HepG2 (cell line): ENCODE data around the gene DNPH1. TPM values are rescaled to one million over a fixed set of nuclear protein-coding genes. Genes with fewer than 3 reads are reported as not detected.

ENCODE experiments used
- AGO2 ChIP-seq: fragments of 200-400 bp; formaldehyde crosslinking; optimal IDR thresholded peaks from 2 replicates; pipeline ENCODE3; 2017; ENCODE audit warnings: mild to moderate bottlenecking, low read depth, low read length, moderate library complexity
- ARID5B ChIP-seq: IDR thresholded peaks from 2 replicates; pipeline ENCODE4 v1.4.0; 2020; ENCODE audit warnings: mild to moderate bottlenecking, missing genetic modification reagents
- ATRX ChIP-seq: sonication (generic); formaldehyde crosslinking; IDR thresholded peaks from 2 replicates; pipeline ENCODE4 v1.4.0; 2020; ENCODE audit warnings: missing genetic modification reagents, borderline replicate concordance
- BRF2 ChIP-seq: sonication (generic); formaldehyde crosslinking; IDR thresholded peaks from 2 replicates; pipeline ENCODE4 v1.8.1; 2022; ENCODE audit warnings: mild to moderate bottlenecking, missing genetic modification reagents
- ETS1 ChIP-seq: sonication (generic); formaldehyde crosslinking; IDR thresholded peaks from 2 replicates; pipeline ENCODE4 v1.4.0; 2020; ENCODE audit warnings: missing genetic modification reagents
- FOXA1 ChIP-seq, 2 experiments: fragments of 450-650 bp in 1 of 2; sonication (generic) in 1 of 2; formaldehyde crosslinking in 1 of 2; IDR thresholded peaks; 2 replicates each; pipeline versions ENCODE4 v1.4.0 to v1.6.1; 2016 to 2020; ENCODE audit warnings: missing genetic modification reagents in 1 of 2
- FOXK1 ChIP-seq: sonication (generic); formaldehyde crosslinking; IDR thresholded peaks from 2 replicates; pipeline ENCODE4 v1.4.0; 2020; ENCODE audit warnings: low read depth, missing genetic modification reagents, borderline replicate concordance
- KAT8 ChIP-seq: IDR thresholded peaks from 2 replicates; pipeline ENCODE4 v1.6.1; 2016; ENCODE audit warnings: missing genetic modification reagents, missing compliant biosample characterization
- PAX8 ChIP-seq: sonication (generic); formaldehyde crosslinking; IDR thresholded peaks from 2 replicates; pipeline ENCODE4 v1.8.0; 2022; ENCODE audit warnings: mild to moderate bottlenecking, missing genetic modification reagents, borderline replicate concordance
- SNAI1 ChIP-seq: sonication (generic); formaldehyde crosslinking; IDR thresholded peaks from 2 replicates; pipeline ENCODE4 v1.5.0; 2020; ENCODE audit warnings: mild to moderate bottlenecking, missing genetic modification reagents, borderline replicate concordance
- USF2 ChIP-seq, 2 experiments: sonication (generic) in 1 of 2; formaldehyde crosslinking in 1 of 2; IDR thresholded peaks; 2 replicates each; pipeline versions ENCODE4 v1.5.1 to v1.6.1; 2011 to 2020; ENCODE audit warnings: borderline replicate concordance in 1 of 2, low read depth in 1 of 2, low read length in 1 of 2, mild to moderate bottlenecking in 1 of 2, missing genetic modification reagents in 1 of 2, moderate library complexity in 1 of 2
- ZNF263 ChIP-seq: sonication (generic); formaldehyde crosslinking; IDR thresholded peaks from 2 replicates; pipeline ENCODE4 v1.4.0; 2020; ENCODE audit warnings: missing genetic modification reagents
- ZNF337 ChIP-seq: sonication (generic); formaldehyde crosslinking; IDR thresholded peaks from 2 replicates; pipeline ENCODE4 v1.5.1; 2020; ENCODE audit warnings: missing genetic modification reagents, low read depth, mild to moderate bottlenecking, borderline replicate concordance
- ZNF33B ChIP-seq: sonication (generic); formaldehyde crosslinking; IDR thresholded peaks from 2 replicates; pipeline ENCODE4 v1.5.1; 2020; ENCODE audit warnings: mild to moderate bottlenecking, missing genetic modification reagents
- ZNF383 ChIP-seq: sonication (generic); formaldehyde crosslinking; IDR thresholded peaks from 2 replicates; pipeline ENCODE4 v1.4.0; 2020; ENCODE audit warnings: missing genetic modification reagents, mild to moderate bottlenecking, borderline replicate concordance
- ZNF501 ChIP-seq: sonication (generic); formaldehyde crosslinking; IDR thresholded peaks from 2 replicates; pipeline ENCODE4 v1.5.1; 2020; ENCODE audit warnings: mild to moderate bottlenecking, moderate library complexity, missing genetic modification reagents
- ZNF703 ChIP-seq: sonication (generic); formaldehyde crosslinking; IDR thresholded peaks from 2 replicates; pipeline ENCODE4 v1.5.1; 2020; ENCODE audit warnings: missing genetic modification reagents, mild to moderate bottlenecking, moderate library complexity, borderline replicate concordance
- ZNF841 ChIP-seq: sonication (generic); formaldehyde crosslinking; IDR thresholded peaks from 2 replicates; pipeline ENCODE4 v1.8.1; 2023; ENCODE audit warnings: missing genetic modification reagents, borderline replicate concordance
- polyA plus RNA-seq, 8 experiments: library from polyadenylated mRNA; depleted of rRNA in 3 of 8; stranded (reverse) in 7 of 8; unstranded in 1 of 8; fragments of >200 nt; fragmentation: Illumina TruSeq in 4 of 8; extraction: Trizol in 4 of 8; gene quantifications; 2 replicates each; pipeline versions ENCODE4 v1.2.1 to v1.2.3, GENCODE V29; 2011 to 2016; ENCODE audit warnings: low read depth in 4 of 8, missing spikeins in 1 of 8, mixed read lengths in 1 of 8; ENCODE audit not compliant: insufficient read depth in 1 of 8
- total RNA-seq, 5 experiments: library from RNA; depleted of rRNA; stranded (reverse); fragments of >200 nt; fragmentation: Illumina TruSeq; extraction: Trizol; gene quantifications; 2 replicates each; pipeline ENCODE4 v1.2.3, GENCODE V29; 2016; ENCODE audit warnings: low read depth in 1 of 5

The DNPH1 gene
- total and polyA plus RNA-seq, 2 of the 13 experiments (the other 11 are each of a cell fraction or from before 2014, with no cell fraction given): 56.5 to 75.1 TPM

GRCh38 chr6:43267619-43268354 lies 38.5 kb upstream of the DNPH1 start (continued):
- TF ChIP-seq ETS1 (CRISPR knock-in tag) (peak; percentile 3; the same call in 1 of the 2 replicates), ARID5B (CRISPR knock-in tag) (peak; percentile 100), SNAI1 (peak; percentile 97; the same call in 1 of the 2 replicates), ZNF703 (CRISPR knock-in tag) (peak; percentile 97), ATRX (CRISPR knock-in tag) (no peak), FOXA1 (IDR thresholded peaks at IDR 0.05) (peak; percentile 71), FOXA1 (CRISPR knock-in tag; IDR thresholded peaks at IDR 0.05) (peak; percentile 100), AGO2 (no peak), BRF2 (CRISPR knock-in tag) (peak; percentile 98), ZNF841 (CRISPR knock-in tag) (peak; percentile 91), ZNF33B (CRISPR knock-in tag) (peak; percentile 98), ZNF501 (CRISPR knock-in tag) (peak; percentile 95), FOXK1 (CRISPR knock-in tag) (peak; percentile 98), KAT8 (CRISPR knock-in tag) (peak; percentile 95), ZNF383 (CRISPR knock-in tag) (no peak), ZNF263 (CRISPR knock-in tag) (peak; percentile 79), USF2 (IDR thresholded peaks at IDR 0.05; ENCODE audit: low read depth, low read length) (peak; percentile 76), USF2 (CRISPR knock-in tag; IDR thresholded peaks at IDR 0.05; ENCODE audit: borderline replicate concordance) (peak; percentile 82), ZNF337 (CRISPR knock-in tag) (peak; percentile 97), PAX8 (CRISPR knock-in tag) (peak; percentile 55; the same call in 1 of the 2 replicates)
